ENCODE data around the gene TPRX2. TPM values are rescaled to one million over a fixed set of nuclear protein-coding genes. Genes with fewer than 3 reads are reported as not detected.
"Not testable (repeated sequence)": the region's sequence is repeated elsewhere in the genome, so short reads cannot be mapped to it uniquely, and the experiment has no call there.

Gene TPRX2, protein sequence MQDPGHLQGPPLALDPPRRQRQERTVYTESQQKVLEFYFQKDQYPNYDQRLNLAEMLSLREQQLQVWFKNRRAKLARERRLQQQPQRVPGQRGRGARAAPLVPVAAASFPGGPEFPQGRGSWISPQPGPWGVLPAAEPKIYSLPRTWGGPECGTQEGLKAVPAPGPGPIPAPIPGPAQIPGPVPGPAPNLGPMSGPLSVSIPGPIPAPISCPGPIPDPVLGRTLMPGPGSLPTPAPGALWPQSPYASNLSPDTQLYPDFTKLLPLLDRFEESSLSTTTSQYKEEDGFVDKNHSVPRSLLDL
- total RNA-seq (2014; rRNA removed; shearing (Covaris generic)) = not detected in 2 replicates

GRCh38 chr19:47858646-47859285 is at the start of gene TPRX2:
Gene TPRX2 (plus strand): TSS chr19:47859235. CDS start chr19:47859247, 12 bp downstream.
- not testable (repeated sequence) for DNase-seq (ENCODE audit: low spot score)

- peak; percentile 90 for DNase-seq (ENCODE audit: low spot score)
Observed at GRCh38 chr19:47813304-47813994, 45.6 kb upstream of the TPRX2 start.

DNA sequence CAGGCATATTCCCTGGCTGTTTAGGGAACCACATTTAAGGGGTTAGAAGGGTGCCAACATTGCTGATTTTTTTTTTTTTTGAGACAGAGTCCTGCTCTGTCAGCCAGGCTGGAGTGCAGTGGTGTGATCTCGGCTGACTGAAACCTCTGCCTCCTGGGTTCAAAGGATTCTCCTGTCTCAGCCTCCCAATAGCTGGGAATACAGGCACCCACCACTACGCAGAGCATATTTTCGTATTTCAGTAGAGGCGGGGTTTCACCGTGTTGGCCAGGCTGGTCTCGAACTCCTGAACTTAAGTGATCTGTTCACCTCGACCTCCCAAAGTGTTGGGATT is 45.1 kb upstream of the TPRX2 start:
- DNase-seq (ENCODE audit: low spot score) = no peak

- not testable (repeated sequence) for DNase-seq (ENCODE audit: low spot score)
Observed at GRCh38 chr19:47816270-47816669, 42.8 kb upstream of the TPRX2 start.

DNA sequence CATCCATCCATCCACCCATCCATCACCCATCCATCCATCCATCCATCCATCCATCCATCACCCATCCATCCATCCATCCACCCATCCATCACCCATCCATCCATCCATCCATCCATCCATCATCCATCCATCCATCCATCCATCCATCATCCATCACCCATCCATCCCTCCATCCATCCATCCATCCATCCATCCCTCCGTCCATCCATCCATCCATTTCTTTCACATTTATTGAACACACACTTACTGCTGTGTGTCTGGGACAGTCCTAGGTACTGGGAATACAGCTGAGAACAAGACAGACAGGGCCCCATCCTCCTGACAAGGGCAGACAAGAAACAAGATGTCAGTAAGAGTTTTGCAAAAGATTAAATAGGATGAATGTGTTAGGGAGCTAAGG is 40.8 kb upstream of the TPRX2 start:
- not testable (repeated sequence) for DNase-seq (ENCODE audit: low spot score)

DNA sequence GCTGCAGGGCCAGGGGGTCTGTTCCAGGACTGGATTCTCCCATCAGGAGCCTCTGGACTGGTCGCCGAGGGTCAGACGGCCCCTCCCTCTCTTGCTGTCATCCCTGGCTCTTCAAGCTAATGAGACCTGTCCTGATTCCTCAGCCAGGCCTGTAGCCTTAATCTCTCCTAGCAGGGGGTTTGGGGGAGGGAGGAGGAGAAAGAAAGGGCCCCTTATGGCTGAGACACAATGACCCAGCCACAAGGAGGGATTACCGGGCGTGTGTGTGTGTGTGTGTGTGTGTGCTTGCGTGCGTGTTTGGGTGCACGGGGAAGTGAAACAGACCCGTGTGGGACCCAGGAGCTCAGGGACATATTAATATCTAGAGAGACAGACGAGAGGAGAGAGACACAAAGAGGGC is 39.2 kb upstream of the TPRX2 start:
- no peak for DNase-seq (ENCODE audit: low spot score)

GRCh38 chr19:47820410-47820809 is 38.6 kb upstream of the TPRX2 start:
- no peak for DNase-seq (ENCODE audit: low spot score)

DNA sequence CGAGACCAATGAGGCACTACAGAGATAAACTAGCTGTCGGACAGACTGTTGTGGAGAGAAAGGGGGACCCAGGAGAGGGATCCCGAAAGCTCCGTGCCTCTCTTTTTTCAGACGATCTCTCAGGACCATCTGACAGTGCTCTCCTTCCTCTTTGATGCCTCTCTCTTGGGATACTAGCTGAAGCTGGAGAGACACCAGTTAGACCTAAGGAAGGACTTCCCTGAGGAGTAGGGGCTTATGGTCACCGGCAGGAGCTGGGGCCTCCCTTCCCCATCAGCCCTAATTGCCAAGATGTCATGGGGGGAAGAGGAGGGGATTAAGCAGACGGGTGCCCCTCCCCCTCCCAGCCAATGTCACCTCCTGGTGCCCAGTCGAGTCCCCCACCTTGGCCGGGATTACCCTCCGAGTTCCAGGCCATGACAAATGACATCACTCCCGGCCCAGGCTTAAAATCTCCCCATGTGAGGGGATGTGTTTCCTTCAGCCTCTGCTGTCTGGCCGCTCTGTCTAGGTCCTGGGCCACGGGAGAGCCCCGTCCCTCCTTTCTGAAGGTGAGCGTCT is 37.5 kb upstream of the TPRX2 start, which contains the start of gene CRX:
Gene CRX (plus strand): TSS at position 478 of the 561 bp plus-strand sequence. CDS start 12,507 bp downstream, outside the sequence.
- no peak for DNase-seq (ENCODE audit: low spot score)

DNA sequence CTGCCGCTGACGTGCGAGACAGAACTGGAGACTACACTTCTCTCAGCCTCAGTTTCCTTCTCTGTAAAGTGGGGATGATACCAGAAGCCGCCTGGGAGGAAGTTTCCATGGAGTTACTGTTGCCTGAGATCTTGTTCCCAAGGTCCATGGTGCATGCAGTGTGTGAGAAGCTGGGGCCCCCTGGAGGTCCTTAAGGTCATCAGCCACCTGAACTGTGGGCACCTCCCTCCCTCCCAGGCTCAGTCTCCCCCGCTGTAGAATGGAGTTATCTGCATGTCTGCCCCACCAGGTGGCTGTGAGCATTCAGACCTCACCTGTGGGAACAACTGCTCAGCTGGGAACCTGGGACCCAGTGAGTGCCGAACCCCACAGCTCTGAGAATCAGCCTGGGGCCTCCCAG is 34.6 kb upstream of the TPRX2 start:
- DNase-seq (ENCODE audit: low spot score) = no peak

DNA sequence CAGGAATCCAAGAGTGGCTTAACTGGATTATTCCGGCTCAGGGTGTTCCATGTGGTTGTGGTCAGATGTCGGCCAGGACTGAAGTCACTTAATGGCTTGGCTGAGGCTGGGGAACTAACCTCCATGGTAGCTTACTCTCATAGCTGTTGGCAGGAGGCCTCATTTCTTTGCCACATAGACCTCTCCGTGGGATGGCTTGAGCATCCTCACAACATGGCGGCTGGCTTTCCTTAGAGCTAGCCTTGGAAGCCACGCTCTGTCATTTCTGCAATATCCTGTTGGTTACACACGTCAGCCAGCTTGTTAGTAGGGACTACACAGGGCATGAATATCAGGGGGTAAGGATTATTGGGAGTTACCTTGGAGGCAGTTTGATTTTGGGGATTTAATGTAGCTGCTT is 32.2 kb upstream of the TPRX2 start:
- no peak for DNase-seq (ENCODE audit: low spot score)

DNA sequence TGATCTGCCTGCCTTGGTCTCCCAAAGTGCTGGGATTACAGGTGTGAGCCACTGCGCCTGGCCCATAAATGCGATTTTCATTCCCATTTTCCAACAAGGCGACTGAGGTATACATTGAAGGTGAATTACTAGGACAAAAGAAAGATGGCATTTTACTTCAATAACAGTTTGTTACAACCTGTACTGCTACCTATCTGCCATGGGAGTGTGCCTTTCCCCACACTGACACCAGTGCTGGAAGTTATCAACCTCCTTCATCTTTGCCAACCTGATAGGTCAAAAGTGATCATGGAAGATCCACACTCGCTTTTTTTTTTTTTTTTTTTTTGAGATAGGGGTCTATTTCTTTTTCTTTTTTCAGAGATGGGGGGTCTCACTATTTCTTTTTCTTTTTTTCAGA is 26.3 kb upstream of the TPRX2 start:
- DNase-seq (ENCODE audit: low spot score) = no peak

DNA sequence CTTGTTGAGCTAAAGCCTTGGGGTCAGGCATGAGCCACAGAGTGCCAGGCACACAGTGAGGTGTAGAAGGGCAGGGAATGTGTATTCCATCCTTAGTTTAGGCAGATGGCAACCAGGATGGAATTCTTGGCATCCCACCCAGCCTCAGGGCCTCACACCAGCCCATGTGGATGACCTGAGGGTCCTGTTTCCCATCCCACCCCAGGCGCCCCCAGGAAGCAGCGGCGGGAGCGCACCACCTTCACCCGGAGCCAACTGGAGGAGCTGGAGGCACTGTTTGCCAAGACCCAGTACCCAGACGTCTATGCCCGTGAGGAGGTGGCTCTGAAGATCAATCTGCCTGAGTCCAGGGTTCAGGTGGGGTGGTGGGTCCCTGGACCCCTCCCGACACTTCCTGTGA is 23.0 kb upstream of the TPRX2 start:
- no peak for DNase-seq (ENCODE audit: low spot score)

DNA sequence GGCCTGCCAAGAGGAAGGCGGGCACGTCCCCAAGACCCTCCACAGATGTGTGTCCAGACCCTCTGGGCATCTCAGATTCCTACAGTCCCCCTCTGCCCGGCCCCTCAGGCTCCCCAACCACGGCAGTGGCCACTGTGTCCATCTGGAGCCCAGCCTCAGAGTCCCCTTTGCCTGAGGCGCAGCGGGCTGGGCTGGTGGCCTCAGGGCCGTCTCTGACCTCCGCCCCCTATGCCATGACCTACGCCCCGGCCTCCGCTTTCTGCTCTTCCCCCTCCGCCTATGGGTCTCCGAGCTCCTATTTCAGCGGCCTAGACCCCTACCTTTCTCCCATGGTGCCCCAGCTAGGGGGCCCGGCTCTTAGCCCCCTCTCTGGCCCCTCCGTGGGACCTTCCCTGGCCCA is 19.6 kb upstream of the TPRX2 start:
- DNase-seq (ENCODE audit: low spot score) = no peak

GRCh38 chr19:47839913-47840312 is 19.1 kb upstream of the TPRX2 start:
- DNase-seq (ENCODE audit: low spot score) = no peak

DNA sequence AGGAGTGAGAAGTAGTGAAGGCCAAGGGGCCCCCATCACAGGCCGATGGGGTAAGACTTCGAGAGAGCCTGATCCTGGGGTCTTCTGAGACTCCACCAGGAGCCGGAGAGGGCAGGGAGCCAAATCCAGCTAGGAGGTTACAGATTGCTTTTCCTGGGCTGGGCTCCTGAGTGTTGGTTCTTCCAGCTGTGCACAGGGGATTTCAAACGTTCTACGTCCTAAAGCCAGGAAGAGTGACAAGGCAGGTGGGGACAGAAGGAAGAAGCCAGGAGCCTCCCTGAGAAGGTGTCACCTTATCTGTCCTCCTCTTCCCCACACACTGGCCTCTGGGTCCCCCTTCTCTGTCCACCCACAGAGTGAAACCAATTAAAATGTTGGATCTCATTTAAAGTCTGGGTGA is 16.1 kb upstream of the TPRX2 start:
- DNase-seq (ENCODE audit: low spot score) = no peak

- no peak for DNase-seq (ENCODE audit: low spot score)
Observed at GRCh38 chr19:47848425-47848822, 10.6 kb upstream of the TPRX2 start.

- DNase-seq (ENCODE audit: low spot score) = no peak
Observed at GRCh38 chr19:47848823-47849473, 10.1 kb upstream of the TPRX2 start.

DNA sequence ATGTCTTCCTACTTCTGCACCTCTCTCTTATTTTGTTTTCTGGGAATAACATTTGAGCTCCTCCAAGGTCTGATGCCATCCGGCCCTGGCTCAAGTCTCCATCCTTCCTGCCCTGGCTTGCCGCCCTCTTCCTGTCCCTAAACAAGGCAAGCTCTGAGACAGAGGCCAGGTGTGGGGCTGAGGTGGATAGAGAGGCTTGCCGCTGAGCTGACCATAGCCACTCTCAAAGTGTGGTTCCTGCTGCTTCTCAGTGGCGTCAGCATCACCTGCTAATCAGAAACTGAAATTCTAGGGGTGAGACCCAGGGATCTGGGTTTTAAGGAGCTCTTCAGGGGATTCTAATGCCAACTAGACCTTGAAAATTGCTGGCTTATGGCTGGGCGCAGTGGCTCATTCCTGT is 6.0 kb upstream of the TPRX2 start:
- no peak for DNase-seq (ENCODE audit: low spot score)

DNA sequence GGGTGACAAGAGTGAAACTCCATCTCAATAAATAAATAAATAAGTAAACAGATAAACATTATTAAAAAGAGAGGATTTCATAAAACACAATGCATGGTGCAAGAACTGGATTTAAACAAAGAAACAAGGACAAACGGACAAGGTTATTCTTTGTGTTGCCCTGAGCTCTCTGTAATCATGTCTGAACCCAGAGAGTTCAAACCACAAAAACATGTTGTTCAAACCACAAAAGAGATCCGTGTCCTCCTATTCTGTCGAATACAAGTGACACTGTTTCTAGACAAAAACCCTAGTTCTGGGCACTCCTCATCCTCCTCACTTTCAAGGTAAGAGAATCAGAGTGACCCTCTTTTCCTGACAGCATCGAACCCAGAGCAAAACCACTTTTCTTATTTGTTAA is 4.6 kb upstream of the TPRX2 start:
- DNase-seq (ENCODE audit: low spot score) = no peak

DNA sequence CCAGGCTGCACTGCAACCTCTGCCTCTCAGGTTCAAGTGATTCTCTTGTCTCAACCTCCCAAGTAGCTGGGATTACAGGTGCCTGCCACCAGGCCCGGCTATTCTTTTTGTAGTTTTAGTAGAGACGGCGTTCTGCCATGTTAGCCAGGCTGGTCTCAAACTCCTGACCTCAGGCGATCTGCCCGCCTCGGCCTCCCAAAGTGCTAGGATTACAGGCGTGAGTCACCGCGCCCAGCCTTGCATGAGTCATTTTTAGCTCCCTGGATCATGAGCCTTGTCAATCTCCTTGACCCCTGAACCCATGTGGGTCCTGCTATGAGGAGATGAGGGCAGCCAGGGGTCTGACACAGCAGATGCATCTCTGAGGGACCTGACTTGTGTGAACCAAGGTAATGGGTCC is 804 bp upstream of the TPRX2 start:
- DNase-seq (ENCODE audit: low spot score) = not testable (repeated sequence)

DNA sequence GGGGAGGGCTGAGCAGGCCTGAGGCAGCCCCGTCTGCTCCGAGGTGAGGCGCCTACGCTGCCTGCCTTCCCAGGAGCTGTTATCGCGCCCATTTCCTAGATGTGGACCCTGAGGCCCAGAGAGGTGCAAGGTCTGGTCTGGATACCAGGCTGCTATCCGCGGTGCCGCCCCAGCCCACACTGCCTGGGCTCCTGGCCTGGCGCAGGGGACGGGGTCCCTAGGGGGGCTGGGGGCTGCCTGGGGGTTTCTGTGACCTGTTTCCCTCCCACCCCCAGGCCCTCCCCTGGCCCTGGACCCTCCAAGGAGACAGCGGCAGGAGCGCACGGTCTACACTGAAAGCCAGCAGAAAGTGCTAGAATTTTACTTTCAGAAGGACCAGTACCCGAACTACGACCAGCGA is 803 bp downstream of the TPRX2 start:
- DNase-seq (ENCODE audit: low spot score) = not testable (repeated sequence)
